A673 (cell line): Measurements from ENCODE around the gene NACC2.

ENCODE experiments used
- CTCF ChIP-seq: fragments of 300-800, 200-600 bp; sonication (generic); conservative IDR thresholded peaks from 2 replicates; pipeline ENCODE4 v1.5.1; 2017; ENCODE audit warnings: low read depth, mild to moderate bottlenecking, antibody characterized with exemption, low read length, moderate library complexity, mixed read lengths
- EZH2 ChIP-seq: fragments of 200-600 bp; sonication (generic); IDR thresholded peaks from 2 replicates; pipeline ENCODE4 v1.6.1; 2017; ENCODE audit warnings: borderline replicate concordance, low read depth, mild to moderate bottlenecking, mixed read lengths, antibody characterized with exemption, low read length; ENCODE audit not compliant: poor library complexity, severe bottlenecking

DNA sequence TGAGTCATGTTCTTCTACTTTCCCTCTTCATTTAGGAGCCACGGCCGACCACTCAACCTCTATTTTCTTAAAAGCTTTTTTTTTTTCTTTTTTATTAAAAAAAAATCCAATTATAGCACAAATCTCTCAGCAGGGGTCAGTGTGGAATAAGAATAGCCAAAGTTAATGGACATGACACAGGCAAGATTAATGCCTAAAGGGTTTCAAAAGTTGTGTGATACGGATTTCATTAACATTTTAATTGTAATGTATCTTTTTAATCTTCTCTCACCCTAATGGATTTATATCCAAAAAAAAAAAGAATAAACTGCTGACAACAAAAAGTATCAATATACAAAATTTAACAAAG, 5.4 kb downstream of the NACC2 start:
- TF ChIP-seq CTCF (peak; percentile 52; the same call in 1 of the 2 replicates), EZH2 (no peak)
